Upper lobe of right lung (tissue), 1 donor: Measurements from ENCODE around the gene ZNF275. TPM values are rescaled to one million over a fixed set of nuclear protein-coding genes. Genes with fewer than 3 reads are reported as not detected.

Source experiments
- ATAC-seq: fragments of 200-7000 bp; cut with Tn5 transposase; one replicate; pipeline ENCODE4 v1.9.1; 2020; ENCODE audit warnings: mild to moderate bottlenecking, moderate library complexity
- DNase-seq: peaks from one replicate; pipeline ENCODE4 v3.0.0-alpha.2; 2020
- H3K27ac ChIP-seq: fragments of 200-600 bp; one replicate; pipeline ENCODE4 v1.8.0; 2022
- H3K27me3 ChIP-seq: fragments of 200-600 bp; one replicate; pipeline ENCODE4 v1.8.0; 2022; ENCODE audit warnings: mild to moderate bottlenecking
- H3K36me3 ChIP-seq: fragments of 200-600 bp; one replicate; pipeline ENCODE4 v1.8.0; 2022
- H3K4me1 ChIP-seq: fragments of 200-600 bp; one replicate; pipeline ENCODE4 v1.8.0; 2022
- H3K4me3 ChIP-seq: fragments of 200-600 bp; one replicate; pipeline ENCODE4 v1.8.0; 2022; ENCODE audit warnings: mild to moderate bottlenecking
- H3K9me3 ChIP-seq: fragments of 200-600 bp; one replicate; pipeline ENCODE4 v1.8.0; 2022
- CTCF ChIP-seq: fragments of 200-600 bp; IDR thresholded peaks from one replicate; pipeline ENCODE4 v1.8.0; 2022; ENCODE audit warnings: antibody characterized with exemption
- intact Hi-C: fragments of 100-400 bp; cut with DNase I; formaldehyde crosslinking; loops from one replicate; pipeline ENCODE4 v1.11.0; 2022
- total RNA-seq: library from RNA; stranded (reverse); fragmentation: NEBNext Ultra II Directional; extraction: Animal tissue kit (Norgen Biotek cat#: 25700); gene quantifications from one replicate; pipeline ENCODE4 v1.2.1, GENCODE V29; 2021
- donor health status: DM: no; HTN: yes; CAD: no; lungs with severe emphysema.

ZNF275 gene
- total RNA-seq, 1 donor from 2014 or later = 9.0 TPM

- DNase-seq (no peak), ATAC-seq (no peak)
- intact Hi-C loops = no loop called here
Observed at GRCh38 chrX:153353416-153353815, 19.5 kb downstream of the ZNF275 start.

GRCh38 chrX:153357877-153358276 lies 23.9 kb downstream of the ZNF275 start:
- no peak for TF ChIP-seq CTCF
- DNase-seq = no peak
- intact Hi-C loops = no loop called here
- no peak overlapping the region for H3K4me3 ChIP-seq
- no peaks in the 10 kb centered on the region for H3K9me3 ChIP-seq
- H3K27me3 ChIP-seq = no peaks in the 10 kb centered on the region
- H3K36me3 ChIP-seq = no peaks in the 10 kb centered on the region
- ATAC-seq = no peak
- H3K27ac ChIP-seq = no peak overlapping the region
- no peaks in the 10 kb centered on the region for H3K4me1 ChIP-seq

More at GRCh38 chrX:153353416-153353815, 19.5 kb downstream of the ZNF275 start:
- no peaks in the 10 kb centered on the region for H3K27me3 ChIP-seq
- H3K4me3 ChIP-seq = no peak overlapping the region
- H3K4me1 ChIP-seq = no peaks in the 10 kb centered on the region
- H3K36me3 ChIP-seq = peaks cover 12% of the 10 kb centered on the region
- H3K27ac ChIP-seq = no peak overlapping the region
- no peaks in the 10 kb centered on the region for H3K9me3 ChIP-seq
- TF ChIP-seq CTCF = no peak

- ATAC-seq (no peak), DNase-seq (no peak)
- Histone ChIP-seq H3K36me3 (no peaks in the 10 kb centered on the region), H3K4me1 (no peaks in the 10 kb centered on the region), H3K4me3 (no peak overlapping the region), H3K9me3 (no peaks in the 10 kb centered on the region), H3K27ac (no peak overlapping the region), H3K27me3 (no peaks in the 10 kb centered on the region)
- TF ChIP-seq CTCF = no peak
- intact Hi-C loops = no loop called here
Observed at GRCh38 chrX:153361781-153362397, 27.9 kb downstream of the ZNF275 start.

- intact Hi-C loops = no loop called here
- no peak overlapping the region for H3K4me3 ChIP-seq
- no peaks in the 10 kb centered on the region for H3K4me1 ChIP-seq
- no peaks in the 10 kb centered on the region for H3K9me3 ChIP-seq
- ATAC-seq (no peak), DNase-seq (no peak)
- no peaks in the 10 kb centered on the region for H3K27me3 ChIP-seq
- H3K36me3 ChIP-seq = no peaks in the 10 kb centered on the region
- H3K27ac ChIP-seq = no peak overlapping the region
- no peak for TF ChIP-seq CTCF
Observed at GRCh38 chrX:153365670-153366069, 31.7 kb downstream of the ZNF275 start.

GRCh38 chrX:153366119-153366518 lies 32.2 kb downstream of the ZNF275 start:
- H3K9me3 ChIP-seq = no peaks in the 10 kb centered on the region
- ATAC-seq (no peak), DNase-seq (no peak)
- no peaks in the 10 kb centered on the region for H3K36me3 ChIP-seq
- no peaks in the 10 kb centered on the region for H3K4me1 ChIP-seq
- no peaks in the 10 kb centered on the region for H3K27me3 ChIP-seq
- no peak for TF ChIP-seq CTCF
- no peak overlapping the region for H3K4me3 ChIP-seq
- intact Hi-C loops = no loop called here
- no peak overlapping the region for H3K27ac ChIP-seq
